ENCODE data around the gene OR4E2.
"Not testable (repeated sequence)": the region's sequence is repeated elsewhere in the genome, so short reads cannot be mapped to it uniquely, and the experiment has no call there.

Gene OR4E2, protein sequence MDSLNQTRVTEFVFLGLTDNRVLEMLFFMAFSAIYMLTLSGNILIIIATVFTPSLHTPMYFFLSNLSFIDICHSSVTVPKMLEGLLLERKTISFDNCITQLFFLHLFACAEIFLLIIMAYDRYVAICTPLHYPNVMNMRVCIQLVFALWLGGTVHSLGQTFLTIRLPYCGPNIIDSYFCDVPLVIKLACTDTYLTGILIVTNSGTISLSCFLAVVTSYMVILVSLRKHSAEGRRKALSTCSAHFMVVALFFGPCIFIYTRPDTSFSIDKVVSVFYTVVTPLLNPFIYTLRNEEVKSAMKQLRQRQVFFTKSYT

DNA sequence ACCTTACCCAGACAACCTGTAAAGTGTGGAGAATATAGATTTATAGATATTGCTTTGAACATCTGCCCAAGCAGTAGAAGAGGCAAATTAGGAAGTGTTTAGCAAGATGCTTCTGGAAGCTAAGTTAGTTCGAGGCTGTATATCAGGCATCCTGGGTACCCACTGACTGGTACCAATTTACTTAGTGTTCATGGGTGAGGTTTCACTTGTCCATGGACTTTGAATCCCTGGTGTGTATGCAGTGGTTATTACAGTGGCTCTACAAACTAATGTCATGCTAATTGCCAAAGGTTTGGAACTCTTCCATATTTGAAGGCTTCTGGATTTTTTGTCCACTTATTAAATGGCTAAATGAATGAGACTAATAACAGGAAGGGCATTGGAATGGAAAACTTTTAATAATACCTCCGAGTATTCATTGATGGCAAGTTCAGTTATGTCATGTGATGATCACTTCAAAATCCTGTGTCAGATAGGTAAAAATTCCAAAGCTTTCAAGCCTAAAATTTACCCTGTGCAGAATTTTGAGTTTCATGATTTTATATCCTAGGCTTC, at the start of gene OR4E2:
OR4E2 (plus strand) TSS at position 505 of the 555 bp plus-strand sequence. CDS start 11,248 bp downstream, outside the sequence.
- DNase-seq = no peak

DNA sequence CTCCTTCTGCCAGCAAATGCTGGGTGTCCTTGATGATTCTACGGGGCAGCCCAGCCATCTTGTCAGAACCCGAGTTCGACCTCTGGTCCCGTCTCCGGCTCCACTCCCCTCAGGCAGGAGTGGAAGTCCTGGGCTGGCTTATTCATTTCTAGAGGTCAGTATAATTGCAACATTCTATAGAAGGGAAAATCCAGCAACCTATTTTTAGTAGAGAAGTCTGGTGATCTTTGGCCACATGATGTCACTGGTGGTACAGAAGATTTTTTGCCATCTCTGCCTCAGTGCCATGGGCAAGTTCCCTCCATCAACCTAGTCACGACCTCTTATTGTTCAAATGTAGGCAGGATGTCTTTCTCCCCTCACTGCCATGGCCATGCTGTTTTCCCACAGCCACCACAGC, 41.3 kb upstream of the OR4E2 start:
- DNase-seq = no peak

DNA sequence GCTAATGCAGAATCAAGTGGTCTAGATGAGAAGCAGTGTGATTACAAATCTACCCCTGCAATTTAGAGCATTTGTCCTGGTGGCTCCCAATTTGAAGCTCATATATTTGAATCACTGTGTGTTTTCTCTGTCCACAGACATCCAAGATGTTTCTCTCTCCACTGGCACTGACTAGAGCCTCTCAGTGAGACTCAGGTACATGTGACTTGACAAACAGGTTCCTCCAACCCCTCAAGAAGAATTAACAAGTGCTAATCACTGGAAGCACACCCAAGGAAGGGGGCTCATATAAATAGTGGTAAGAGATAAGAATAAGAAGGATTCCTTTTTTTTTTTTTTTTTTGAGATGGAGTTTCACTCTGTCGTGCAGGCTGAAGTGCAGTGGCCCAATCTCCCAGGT, 39.4 kb upstream of the OR4E2 start:
- no peak for DNase-seq

DNA sequence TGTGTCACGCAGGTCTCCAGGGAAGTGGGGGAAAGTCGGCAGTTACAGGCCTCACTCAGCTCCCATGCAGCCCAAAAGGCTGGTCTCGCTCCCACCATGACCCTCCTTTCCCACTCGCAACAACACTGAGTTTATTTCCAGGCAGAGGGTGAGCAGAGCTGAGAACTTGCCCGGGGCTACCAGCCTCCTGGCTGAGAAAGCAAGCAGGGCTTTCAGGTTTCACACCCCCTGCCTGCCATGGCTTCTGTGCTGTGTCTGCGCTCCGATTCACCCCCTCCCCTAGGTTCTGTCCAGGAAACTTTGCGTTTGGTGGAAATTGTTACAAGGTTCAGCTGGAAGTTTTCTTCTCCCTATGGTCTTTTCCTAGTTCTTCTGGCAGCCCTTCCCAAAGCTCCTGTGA, 36.0 kb upstream of the OR4E2 start:
- DNase-seq = no peak

DNA sequence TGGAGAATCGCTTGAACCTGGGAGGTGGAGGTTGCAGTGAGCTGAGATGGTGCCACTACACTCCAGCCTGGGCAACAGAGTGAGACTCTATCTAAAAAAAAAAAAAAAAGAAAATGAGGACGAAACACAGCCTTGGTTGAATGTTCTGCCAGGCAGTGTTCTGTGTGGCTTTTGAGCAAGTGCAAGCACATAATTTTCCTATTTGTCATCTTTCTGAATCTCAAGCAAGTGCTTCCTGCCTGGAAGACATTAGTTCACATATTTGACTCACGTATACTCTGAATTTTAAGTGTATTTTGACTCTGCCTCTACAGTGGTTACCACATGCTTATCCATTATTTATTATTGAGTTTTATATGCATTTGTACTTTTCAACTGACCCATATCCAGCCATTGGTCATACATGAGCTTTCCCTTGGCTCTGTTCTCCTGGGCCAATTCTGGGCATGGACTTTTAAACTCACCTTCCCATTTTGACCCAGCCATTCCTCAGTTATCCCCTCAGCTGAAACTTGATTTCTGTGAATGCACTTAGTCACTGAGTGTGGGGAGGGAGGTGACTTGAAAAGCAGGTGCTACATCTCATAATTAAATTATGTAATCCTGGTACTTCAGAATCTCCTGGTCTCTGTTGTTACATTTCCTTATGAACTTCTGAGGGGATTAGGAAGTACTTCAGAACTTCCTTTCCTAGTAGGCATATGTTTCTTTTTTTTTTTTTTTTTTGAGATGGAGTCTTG, 27.0 kb upstream of the OR4E2 start:
- DNase-seq = no peak

DNA sequence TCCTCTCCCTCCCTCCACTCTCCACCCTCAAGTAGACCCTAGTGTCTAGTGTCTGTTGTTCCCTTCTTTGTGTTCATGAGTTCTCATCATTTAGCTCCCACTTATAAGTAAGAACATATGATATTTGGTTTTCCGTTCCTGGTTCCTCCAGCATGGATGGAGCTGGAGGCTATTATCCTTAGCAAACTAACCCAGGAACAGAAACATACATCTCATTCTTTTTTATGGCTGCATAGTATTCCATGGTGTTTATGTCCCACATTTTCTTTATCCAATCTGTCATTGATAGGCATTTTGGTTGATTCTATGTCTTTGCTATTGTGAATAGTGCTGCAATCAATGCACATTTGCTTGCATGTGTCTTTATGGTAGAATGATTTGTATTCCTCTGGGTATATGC, 23.1 kb upstream of the OR4E2 start:
- not testable (repeated sequence) for DNase-seq

DNA sequence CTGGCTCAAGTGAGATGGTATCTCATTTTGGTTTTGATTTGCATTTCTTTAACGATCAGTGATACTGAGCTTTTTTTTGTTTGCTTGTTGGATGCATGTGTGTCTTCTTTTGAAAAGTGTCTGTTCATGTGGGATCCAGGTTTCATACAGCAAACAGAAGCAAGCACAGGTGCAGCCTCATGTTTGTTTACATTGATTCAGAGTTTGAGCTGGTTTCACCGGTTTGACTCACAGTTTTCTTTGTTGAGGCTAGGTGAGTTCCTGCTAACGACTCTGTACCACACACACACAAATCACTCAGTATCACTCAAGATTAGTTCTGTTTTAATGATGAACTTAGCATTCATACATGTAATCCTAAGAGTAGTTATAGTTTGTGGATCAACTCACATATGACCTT, 22.6 kb upstream of the OR4E2 start:
- DNase-seq = no peak

DNA sequence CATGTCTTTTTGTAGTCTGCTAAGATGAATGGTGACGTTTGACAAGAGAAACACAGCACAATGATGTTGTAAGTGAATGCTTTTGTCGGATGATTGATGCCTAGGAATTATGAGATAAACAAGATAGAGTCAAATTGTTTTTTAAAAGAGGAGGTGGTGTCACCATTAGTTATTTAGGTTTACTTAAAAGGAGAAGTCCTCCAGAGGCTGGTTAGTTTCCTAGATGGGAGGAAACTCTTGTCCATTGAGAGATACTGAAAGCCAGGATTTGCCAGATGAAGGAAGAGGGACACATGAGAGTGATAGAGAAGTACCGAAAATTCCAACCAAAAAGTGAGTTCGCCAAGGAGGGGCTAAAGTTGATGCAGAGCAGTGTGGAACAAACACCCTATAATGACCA, 18.8 kb upstream of the OR4E2 start, which contains the start of gene OR10G2:
OR10G2 (minus strand) TSS at position 101 of the 400 bp plus-strand sequence; CDS start at position 3, 98 bp downstream.
- DNase-seq = no peak

DNA sequence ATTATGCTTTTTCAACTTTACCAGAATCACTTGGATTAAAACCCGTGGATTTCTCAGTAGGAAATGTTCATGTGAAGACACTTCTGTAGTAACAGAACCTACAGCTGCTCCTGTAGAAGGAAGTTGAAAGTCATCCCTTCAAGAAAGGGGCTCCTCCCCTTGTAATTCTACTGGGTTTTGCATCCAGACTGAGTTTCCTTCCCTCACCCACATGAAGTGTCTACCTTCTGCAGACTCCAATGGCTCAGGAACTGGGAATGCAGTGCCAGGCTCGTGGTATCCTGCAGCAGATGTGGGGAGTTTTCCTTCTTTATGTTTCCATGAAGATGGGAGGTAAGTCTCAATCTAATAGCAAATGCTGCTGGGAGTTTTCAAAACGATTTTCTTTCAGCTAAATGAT, 11.0 kb upstream of the OR4E2 start:
- DNase-seq = no peak

DNA sequence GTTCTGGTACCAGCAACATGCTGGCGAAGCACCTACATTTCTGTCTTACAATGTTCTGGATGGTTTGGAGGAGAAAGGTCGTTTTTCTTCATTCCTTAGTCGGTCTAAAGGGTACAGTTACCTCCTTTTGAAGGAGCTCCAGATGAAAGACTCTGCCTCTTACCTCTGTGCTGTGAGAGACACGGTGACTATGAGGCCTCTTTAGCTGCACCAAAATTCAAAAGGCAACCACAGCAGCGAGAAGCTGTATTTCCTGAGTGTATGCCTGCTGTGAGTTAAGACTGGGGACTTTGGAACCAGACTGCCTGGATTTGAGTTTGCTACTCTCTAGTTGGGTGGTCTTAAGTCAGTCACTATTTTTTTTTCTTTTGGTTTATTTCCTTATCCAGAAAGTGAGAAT, 10.2 kb upstream of the OR4E2 start:
- DNase-seq = no peak

DNA sequence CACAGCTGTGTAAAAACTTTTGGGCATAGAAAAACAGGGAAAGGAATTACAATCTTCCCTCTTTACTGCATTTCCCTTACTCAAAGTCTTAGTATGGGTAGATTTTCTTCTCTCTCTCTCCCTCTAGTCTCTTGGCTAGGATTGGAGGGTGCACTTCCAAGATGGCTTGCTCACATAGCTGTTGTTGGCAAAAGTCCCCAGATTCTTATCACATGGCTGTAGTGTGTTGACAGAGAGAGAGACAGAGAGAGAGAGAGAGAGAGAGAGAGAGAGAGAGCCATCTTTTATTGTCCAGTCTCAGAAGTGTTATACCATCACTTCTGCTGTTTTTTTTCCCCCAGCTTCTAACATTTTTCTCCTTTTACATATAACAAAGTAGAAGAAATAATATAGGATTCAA, 6.3 kb upstream of the OR4E2 start:
- DNase-seq = no peak

DNA sequence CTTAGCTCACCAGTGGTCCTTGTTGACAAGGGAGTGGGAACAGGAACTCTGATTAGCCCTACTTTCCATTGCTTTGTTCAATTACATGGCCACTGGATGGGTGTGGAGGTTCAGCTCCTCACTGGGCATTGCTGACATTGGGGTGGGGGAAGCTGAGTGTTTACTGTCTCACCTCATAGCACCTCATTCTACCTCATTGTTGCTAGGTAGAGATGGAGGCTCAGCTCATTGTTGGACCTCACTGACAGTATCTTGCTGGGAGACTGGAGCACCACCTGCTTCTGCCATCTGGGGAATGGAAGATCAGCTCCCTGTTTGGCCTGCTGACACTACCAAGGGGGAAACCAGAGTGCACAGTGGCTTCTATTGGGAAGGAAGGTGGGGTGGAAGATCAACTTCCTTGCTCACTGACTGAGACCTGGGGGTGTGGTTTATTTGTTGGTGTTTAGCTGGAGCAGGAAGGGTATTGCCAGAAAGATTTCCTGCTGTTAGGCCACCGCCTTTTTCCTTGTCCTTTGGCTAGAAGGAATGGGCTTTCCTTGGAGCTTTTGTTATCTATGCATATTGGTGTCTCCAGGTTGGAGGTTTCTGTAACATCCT, 1.3 kb upstream of the OR4E2 start:
- no peak for DNase-seq

DNA sequence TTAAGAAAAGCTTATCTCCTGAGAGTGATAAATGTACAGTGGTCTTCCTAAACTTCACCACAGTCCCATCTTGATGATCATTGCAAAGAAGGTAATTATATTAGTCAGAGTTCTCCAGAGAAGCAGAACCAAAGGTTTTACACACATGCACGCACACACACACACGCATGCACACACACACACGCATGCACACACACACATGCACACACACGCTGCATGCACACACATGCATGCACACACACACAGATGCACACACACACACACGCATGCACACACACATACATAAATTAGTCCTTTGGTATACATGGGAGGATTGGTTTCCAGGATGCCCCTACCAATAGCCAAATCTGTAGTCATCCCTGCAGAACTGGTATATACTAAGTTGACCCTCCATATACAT, 580 bp downstream of the OR4E2 start:
- no peak for DNase-seq

DNA sequence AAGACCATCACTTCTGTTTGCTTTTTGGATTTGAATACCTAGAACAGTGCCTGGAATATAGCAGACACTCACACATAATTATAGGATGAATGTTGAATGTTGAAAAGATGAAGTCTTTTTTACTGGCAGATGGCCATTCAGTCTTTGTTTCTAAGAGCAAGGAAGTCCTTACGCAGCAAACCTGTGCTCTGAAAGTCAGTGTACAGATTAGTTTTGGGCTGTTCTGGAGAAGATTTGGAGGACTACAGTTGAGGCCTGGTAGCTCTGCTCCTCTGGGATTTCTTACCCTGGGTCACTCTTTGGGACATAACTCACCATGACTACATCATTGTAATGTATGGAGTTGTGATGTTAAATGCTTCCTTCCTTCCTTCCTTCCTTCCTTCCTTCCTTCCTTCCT, 3.3 kb downstream of the OR4E2 start:
- no peak for DNase-seq

DNA sequence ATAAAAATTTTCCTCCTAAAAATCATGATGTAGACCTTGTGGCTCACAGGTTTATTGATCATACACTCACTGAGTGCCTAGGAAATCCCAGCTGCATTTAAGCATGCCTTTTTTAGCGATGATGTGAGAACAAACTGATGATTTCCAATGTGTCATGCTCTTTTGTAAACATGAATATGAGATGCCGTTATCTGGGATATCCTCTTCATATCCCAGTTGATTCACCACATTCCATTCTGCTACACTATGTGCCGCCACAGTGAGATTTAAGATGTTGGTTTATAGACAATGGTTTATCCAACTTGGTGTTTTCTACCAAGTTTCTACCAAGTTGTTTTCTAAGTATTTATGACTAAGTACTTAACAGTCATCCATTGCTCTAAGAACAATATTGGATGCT, 14.7 kb downstream of the OR4E2 start:
- no peak for DNase-seq

DNA sequence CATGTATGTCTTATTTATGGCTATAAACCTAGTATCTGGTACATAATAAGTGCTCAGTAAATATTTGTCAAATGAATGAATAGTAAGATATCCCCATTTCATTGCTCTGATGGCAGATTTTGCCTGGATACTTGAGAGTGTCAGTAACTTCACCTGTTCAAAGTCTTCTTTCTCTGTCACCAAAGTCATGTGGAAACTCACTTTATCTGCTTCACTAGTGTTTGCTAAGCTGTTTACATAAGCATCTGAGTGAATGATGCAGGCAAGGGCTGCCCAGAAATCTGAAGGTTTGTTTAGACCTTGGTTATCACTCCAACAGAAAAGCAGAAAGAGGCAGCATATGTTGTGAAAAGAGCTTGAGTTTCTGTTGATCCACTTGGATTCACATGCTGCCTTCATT, 15.6 kb downstream of the OR4E2 start:
- DNase-seq = no peak

DNA sequence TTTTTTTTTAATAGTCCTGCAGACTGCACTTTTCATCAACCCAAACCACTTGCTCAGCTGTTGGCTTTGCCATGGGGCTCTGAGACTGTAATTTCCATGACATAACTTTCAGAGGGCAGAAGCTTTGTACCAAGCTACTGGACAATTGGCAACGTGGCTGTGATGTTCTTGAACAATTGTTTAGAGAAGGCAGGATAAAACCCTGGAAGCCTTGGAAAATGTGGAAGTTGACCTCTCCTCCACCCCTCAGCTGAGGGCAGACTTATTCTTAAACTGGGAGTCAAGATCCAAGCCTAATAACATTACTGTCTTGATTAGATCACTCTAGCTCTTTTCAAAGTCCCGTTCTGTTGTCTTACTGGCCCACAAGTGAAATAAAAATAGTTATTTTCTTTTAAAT, 17.7 kb downstream of the OR4E2 start:
- no peak for DNase-seq

DNA sequence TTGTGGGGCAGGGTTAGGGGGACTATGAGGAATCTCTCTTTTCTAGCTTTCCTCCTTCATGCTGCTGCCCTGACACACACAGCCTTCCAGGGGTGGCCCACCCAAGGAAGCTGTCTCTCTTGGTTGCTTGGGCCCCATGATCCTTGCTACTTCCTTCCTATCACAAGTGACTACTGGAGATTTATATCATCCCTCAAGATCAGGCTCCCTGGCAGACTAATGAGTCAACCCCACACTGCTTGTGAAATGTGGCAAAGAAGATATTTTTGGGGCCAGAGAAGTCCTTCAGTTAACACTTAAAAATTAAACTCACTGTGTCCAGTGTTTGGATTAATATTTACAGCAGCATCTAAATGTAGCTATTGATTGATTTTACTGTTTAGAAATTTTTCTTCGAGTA, 18.5 kb downstream of the OR4E2 start:
- DNase-seq = no peak

DNA sequence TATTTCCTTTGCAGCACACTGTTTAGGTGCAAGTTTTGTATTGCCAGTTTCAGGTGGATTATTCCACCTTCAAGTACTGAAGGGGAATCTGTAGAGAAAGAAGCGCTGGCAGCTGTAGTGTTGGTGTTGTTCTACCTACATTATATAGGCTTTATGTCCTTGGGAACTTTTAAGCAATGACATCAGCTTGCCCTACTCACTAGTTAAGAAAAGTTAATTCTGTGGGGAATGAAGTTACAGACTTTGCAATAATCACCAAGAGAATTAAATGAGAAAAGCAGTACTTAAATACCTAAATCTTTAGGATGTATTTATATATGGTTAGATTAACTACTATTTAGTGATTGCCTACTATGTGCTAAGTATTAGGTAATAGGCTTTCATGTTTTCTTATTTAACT, 20.1 kb downstream of the OR4E2 start, which contains the start of gene OR4E1:
OR4E1 (minus strand) TSS at position 101 of the 400 bp plus-strand sequence. CDS start 2,883 bp downstream, outside the sequence.
- no peak for DNase-seq

DNA sequence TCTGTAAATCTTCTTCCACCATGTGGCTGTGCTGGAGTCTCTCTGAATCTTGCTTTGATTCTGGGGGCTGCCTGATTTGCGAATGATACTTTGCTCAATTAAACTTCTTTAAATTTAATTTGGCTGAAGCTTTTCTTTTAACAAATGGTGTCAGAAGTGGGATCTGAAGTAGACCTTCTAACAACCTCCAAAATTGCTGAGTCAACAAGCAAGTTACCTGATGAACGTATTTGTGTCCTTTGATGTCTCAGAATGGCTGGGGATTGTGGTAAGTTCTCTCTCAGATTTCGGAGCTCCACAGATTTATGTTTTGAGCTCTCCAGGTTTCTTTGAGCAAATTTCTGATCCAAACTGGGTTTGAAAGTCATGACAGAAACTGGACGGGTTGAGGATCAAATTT, 21.9 kb downstream of the OR4E2 start:
- no peak for DNase-seq

DNA sequence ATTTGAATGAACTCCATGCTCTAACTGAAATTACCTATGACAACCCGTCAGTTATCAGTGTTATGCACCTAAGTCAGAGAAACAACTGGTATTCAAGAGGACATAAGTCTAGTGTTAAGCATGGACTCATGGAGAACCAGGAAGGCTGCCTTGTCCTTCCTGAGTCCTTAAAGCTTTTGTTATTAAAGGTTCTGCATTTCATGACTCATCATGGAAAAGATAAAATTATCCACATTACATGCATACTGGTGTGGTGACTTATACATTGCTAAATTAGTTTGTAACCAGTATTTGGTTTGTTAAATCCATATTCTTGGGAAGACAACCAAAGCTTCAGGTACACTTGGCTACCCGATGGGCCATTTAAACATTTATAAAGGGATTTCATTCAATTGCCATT, 26.4 kb downstream of the OR4E2 start:
- DNase-seq = no peak

DNA sequence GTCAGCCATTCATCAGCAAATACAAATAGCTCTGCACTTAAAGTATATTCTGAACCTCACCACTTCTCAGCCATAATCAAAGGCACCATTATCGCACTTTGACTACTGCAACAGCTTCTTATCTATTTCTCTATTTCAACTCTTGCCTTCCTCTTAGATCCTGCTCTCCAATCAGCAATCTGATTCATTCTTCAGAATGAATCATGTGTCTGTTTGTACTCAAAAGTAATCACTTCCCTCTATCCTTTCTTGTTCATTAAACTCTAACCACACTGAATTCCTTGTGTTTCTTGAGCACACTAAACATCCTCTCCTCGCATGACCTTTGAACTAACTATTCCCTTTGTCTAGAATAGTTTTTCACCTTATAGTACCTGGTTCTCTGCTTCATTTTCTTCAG, 32.8 kb downstream of the OR4E2 start:
- DNase-seq = no peak

DNA sequence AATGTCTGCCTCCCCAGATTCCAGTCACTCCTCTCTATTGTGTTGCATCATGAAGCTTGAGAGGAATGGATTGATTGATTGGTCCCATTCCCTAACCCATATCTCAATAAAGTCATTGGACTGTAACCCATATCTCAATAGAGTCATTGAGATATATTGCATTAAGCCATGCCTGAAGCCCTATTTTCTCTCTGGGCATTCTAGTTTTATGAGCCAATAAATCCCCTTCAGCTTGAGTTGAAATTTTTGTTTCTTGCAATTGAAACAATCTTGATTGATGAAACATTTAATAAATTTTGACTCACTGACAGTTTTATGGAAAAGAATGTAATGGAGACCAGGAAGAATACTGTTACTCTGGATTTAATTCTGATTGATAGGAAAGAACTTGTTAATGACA, 40.8 kb downstream of the OR4E2 start:
- no peak for DNase-seq

DNA sequence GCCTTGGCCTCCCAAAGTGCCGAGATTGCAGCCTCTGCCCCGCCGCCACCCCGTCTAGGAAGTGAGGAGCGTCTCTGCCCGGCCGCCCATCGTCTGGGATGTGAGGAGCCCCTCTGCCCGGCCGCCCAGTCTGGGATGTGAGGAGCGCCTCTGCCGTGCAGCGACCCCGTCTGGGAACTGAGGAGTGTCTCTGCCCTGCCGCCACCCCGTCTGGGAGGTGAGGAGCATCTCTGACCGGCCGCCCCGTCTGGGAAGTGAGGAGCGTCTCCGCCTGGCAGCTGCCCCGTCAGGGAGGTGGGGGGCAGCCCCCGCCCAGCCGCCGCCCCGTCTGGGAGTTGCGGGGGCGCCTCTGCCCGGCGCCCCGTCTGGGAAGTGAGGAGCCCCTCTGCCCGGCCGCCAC, 44.0 kb downstream of the OR4E2 start:
- DNase-seq = not testable (repeated sequence)
